8988T (cell line): Measurements from ENCODE around the gene NFIA.
"Not testable (repeated sequence)": the region's sequence is repeated elsewhere in the genome, so short reads cannot be mapped to it uniquely, and the experiment has no call there.

Experiments
- DNase-seq: peaks from one replicate; pipeline ENCODE4 v3.0.0; 2011

Gene NFIA

GRCh38 chr1:61254634-61255357 lies 172.4 kb downstream of the NFIA start:
- no peak for DNase-seq

DNA sequence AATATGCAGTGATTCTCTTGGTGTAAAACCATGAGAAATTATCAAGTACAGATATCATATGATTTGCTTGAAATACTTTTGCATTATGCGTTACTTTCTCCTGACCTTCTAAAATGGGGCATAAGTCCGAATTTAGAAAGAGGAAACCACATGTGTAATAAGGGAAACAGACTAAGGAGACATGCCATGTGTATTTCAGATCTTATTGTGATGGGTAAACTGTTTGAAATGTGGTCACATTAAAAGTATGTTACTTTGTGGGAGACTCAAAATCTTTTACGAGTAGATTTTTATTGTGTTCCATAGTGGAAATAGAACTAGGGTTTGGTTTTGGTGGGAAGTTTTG lies 173.0 kb downstream of the NFIA start:
- DNase-seq = no peak

DNA sequence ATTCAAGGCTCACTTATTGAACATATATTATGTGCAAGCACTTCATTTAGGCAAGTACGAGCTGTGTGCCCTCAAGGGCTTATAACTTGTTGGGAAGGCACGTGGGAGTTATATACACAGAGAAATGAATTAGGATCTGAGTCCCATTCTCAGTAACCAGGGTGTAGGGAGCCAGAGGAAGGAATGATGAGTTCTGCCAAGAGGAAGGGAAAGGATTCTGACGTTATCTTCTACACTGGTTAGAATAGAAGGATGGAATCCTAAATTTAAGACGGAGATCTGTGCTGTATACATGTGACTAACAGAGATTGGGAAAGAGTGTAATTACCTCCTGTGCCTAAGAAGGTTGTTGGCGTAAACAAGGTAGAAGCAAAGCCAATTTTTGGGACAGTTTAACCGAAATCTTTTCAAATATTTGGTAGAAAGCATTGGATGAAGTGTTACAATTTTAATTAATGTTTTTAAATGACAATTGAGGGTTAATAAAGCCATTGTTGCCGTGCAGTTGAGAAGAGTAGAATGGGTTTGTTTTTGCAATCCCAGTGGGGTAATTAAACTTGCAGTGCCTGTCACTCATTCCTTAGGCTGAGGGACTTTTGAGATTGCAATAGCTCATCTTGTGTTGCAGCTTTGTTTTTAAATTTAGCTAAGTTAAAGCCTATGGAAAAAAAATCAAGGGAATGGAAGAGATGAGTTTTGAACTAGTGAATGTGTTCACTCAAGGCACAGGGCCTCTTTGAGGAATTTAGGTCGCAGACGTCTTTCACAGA lies 177.2 kb downstream of the NFIA start:
- DNase-seq = no peak

GRCh38 chr1:61260171-61260570 lies 177.8 kb downstream of the NFIA start:
- no peak for DNase-seq

GRCh38 chr1:61261595-61261994 lies 179.2 kb downstream of the NFIA start:
- DNase-seq = no peak

GRCh38 chr1:61263905-61264824 lies 181.8 kb downstream of the NFIA start:
- DNase-seq = no peak

GRCh38 chr1:61264825-61265242 lies 182.5 kb downstream of the NFIA start:
- no peak for DNase-seq

DNA sequence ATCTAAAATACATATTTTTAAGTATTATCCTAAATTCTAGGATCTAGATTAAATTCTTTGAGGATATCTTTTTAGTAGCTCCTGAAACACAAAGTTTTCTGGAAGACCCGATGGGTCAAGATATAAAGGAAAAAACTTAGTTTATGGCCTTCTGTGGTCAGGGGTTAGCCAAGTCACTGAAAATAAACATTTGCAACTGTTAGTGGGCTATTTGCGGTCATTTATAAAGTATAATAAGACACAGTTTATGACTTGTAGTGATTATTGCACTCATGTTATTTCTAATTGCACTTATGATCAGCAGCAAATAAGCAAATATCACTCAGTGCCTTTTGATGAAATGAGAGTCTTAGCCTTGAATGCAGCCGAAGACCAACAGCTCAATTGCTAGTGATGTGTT lies 183.3 kb downstream of the NFIA start:
- DNase-seq = no peak

- DNase-seq = no peak
Observed at GRCh38 chr1:61266738-61267137, 184.4 kb downstream of the NFIA start.

GRCh38 chr1:61268546-61269240 lies 186.3 kb downstream of the NFIA start:
- DNase-seq = no peak

GRCh38 chr1:61269602-61270001 lies 187.2 kb downstream of the NFIA start:
- DNase-seq = no peak

DNA sequence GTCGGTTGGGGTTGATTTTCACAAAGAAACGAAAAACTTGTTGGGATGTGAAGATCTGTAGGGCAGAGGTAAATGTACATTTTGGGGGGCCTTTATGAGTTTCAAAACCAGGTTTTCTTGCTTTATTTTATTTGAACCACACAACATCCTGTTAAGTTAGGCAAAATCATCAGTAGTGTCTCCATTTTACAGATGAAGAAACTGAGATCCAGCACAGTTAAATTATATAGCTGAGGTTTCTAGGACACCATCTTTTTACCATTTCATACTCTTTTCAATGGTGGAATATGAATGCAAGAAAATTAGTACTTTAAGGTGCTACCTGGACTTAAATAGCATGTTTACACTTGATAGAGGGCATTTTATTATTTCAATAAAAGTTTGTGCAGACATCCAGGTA lies 187.7 kb downstream of the NFIA start:
- DNase-seq = no peak

DNA sequence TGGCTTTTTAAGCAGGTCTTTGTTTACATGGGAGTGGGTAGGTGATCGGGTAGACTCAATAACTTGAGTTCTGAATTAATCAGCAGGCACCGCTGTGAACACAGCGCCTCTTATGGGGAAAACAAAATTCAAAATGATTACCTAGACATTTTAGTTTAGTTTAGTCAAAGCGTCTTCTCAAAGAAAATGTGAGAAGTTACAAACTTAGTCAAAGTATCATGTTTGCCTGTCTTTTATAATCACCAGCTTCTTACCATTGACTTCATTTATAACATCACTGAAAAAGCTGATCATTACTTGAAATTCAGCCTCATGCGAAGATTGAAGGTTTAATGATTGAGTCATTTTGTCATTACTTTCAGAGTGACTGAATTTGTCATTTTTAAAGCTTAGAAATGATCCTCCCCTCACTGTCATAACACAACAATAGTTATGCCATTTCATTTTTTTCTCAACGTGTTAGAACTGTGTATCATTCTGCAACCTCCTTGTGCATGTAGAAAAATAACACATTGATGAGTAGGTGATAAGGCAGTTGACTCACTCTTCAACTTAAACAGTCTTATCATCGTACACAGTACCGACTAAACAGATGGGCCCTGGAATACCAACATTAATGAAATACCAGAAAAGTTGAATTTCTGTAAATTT lies 188.5 kb downstream of the NFIA start:
- DNase-seq = no peak

DNA sequence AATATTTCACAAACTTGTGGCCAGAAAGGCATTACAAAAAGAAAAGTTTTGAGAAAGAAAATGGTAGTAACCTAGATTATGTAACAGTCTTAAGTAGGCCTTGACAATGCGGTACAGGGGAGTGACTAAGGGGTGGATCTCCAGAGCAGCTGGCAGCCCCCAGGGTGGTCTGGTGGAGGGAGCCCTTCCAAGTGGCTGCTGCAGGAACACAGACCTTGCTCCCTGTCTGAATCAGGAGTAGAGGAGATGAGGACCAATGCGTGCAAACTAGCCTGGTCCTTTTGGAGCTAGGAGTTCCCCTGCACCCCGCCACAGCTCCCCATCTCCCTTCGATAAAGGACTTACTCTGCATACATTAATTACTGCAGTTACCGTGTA lies 189.0 kb downstream of the NFIA start:
- DNase-seq = no peak

DNA sequence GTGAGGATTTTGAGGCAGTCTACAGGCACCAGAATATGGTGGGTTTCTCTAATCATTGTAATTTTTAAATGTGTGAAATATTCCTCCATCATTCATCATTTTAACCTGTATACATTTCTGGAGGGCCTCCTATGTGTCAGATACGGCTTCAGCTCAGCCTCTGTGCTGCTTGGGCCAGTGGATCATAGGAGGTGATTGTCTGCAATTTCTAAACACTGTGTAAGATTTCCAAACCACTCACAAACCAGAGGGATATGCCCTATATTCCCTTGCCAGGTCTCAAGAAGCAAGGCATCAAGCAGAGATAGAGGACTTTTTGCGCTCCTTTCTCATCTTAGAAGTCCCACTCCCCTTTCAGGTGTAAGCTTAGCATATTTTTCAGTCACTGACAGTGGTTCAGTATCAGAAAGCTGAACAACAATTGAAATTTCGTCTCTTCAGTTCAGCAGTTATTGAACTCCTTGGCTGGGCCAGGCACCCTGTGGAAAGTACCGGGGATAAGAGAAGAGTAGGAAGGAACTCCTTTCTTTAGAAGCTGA lies 190.9 kb downstream of the NFIA start:
- no peak for DNase-seq

GRCh38 chr1:61273861-61274260 lies 191.5 kb downstream of the NFIA start:
- DNase-seq = no peak

GRCh38 chr1:61274939-61275338 lies 192.6 kb downstream of the NFIA start:
- no peak for DNase-seq

DNA sequence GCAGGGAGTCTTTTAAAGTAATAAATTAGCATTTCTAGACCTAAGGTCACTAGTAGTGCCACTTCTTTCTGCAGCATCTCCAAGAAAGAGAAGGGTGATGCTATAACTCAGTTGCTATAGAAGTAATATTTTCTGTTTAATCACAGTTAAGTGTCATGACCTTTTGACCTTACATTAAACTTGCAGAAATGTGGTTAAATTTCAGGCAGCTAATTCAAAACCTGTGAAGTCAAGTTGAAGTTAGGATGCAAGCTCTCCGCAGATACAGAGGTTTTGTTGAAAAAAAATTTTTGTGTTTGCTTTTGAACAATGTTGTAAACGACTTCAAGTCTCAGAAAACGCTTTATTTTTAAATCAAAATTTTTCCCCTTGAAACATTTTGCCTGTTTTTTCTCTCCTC lies 193.9 kb downstream of the NFIA start:
- DNase-seq = no peak

- DNase-seq = no peak
Observed at GRCh38 chr1:61277121-61277690, 194.8 kb downstream of the NFIA start.

DNA sequence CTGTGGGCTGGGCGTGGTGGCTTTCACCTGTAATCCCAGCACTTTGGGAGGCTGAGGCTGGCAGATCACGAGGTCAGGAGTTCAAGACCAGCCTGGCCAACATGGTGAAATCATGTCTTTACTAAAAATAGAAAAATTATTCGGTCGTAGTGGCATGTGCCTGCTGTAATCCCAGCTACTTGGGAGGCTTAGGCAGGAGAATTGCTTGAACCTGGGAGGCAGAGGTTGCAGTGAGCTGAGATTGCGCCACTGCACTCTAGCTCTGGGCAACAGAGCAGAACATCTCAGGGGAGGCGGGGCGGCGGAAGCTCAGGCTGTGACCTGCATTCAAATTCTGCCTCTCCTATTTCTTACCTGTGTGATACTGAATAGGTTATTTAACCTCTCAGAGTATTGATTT lies 196.1 kb downstream of the NFIA start:
- DNase-seq = not testable (repeated sequence)

DNA sequence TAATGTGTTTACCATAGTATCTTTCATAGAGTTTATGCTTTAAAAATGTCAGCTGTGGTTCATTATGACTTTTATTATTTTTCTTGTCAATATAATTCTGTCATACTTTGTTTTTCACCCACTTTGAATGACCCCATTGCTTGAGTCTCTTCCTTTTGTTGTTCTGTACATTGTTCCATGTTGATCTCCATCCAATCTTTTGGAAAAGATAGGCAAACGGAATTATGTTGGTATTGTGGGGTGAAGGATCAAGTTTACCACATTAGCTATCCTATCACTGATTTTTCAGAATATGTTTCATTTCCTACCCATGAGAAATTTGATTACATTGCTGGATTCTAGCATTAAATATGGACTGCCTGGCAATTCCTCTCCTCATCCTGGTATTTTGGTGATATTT lies 196.6 kb downstream of the NFIA start:
- DNase-seq = no peak

DNA sequence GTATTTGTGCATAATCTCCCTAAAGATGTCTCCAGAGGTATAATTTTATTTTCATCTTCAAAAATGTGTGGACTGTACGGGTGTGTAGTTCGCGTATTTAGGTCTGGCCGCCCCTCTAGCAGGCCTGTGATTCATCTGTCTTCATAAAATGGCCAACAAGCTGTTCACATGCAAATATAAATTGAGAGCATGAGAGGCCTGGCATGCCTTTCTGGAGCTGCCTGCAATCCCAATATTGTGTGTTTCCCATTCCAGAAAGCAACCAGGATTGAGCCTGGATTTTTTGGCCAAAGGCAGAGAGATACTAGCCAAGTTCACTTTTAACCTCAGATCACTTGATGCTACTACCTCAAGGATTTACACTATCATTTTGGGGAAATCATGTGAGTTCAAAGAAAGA lies 197.2 kb downstream of the NFIA start:
- DNase-seq = no peak
